Trophoblast cell (in vitro differentiated cells and primary cell): ENCODE data around the gene BRF1.
"Not testable (repeated sequence)": the region's sequence is repeated elsewhere in the genome, so short reads cannot be mapped to it uniquely, and the experiment has no call there.

Source experiments
- DNase-seq, 2 donors: peaks; one replicate each; pipeline ENCODE4 v3.0.0-alpha.2; 2016
- H2AFZ ChIP-seq: 2 replicates; pipeline ENCODE4 v1.6.1; 2013; ENCODE audit warnings: low read length, moderate library complexity, mild to moderate bottlenecking; ENCODE audit not compliant: insufficient read depth, poor library complexity
- H2AK5ac ChIP-seq: 2 replicates; pipeline ENCODE4 v1.6.1; 2013; ENCODE audit warnings: mild to moderate bottlenecking, low read length
- H2BK120ac ChIP-seq: 2 replicates; pipeline ENCODE4 v1.6.1; 2013; ENCODE audit warnings: low read length, mild to moderate bottlenecking, moderate library complexity; ENCODE audit not compliant: insufficient read depth, poor library complexity
- H2BK12ac ChIP-seq: 2 replicates; pipeline ENCODE4 v1.6.1; 2013; ENCODE audit warnings: mild to moderate bottlenecking, low read length, moderate library complexity
- H2BK5ac ChIP-seq: 2 replicates; pipeline ENCODE4 v1.6.1; 2013; ENCODE audit warnings: low read length, low read depth, moderate library complexity, mild to moderate bottlenecking; ENCODE audit not compliant: poor library complexity
- H3K14ac ChIP-seq: 2 replicates; pipeline ENCODE4 v1.6.1; 2013; ENCODE audit warnings: mild to moderate bottlenecking, low read length
- H3K18ac ChIP-seq: 2 replicates; pipeline ENCODE4 v1.6.1; 2013; ENCODE audit warnings: mild to moderate bottlenecking, low read length
- H3K23ac ChIP-seq: 2 replicates; pipeline ENCODE4 v1.6.1; 2013; ENCODE audit warnings: low read length
- H3K27ac ChIP-seq: 2 replicates; pipeline ENCODE4 v1.5.1; 2013; ENCODE audit warnings: low read depth, mild to moderate bottlenecking, inconsistent platforms, low read length, moderate library complexity
- H3K27me3 ChIP-seq: 2 replicates; pipeline ENCODE4 v1.6.1; 2013; ENCODE audit warnings: inconsistent platforms, mild to moderate bottlenecking, low read length, moderate library complexity; ENCODE audit not compliant: insufficient read depth
- H3K36me3 ChIP-seq, 2 experiments: 1 replicate in 1 of 2; 2 replicates in 1 of 2; pipeline ENCODE4 v1.6.1; 2013; ENCODE audit warnings: low read length in 2 of 2, mild to moderate bottlenecking in 2 of 2, moderate library complexity in 1 of 2; ENCODE audit not compliant: insufficient read depth in 2 of 2, control insufficient read depth in 1 of 2
- H3K4ac ChIP-seq: 2 replicates; pipeline ENCODE4 v1.6.1; 2013; ENCODE audit warnings: low read depth, mild to moderate bottlenecking, low read length, moderate library complexity
- H3K4me1 ChIP-seq, 2 experiments: 1 replicate in 1 of 2; 2 replicates in 1 of 2; pipeline ENCODE4 v1.6.1; 2013; ENCODE audit warnings: low read length in 2 of 2, mild to moderate bottlenecking in 2 of 2, moderate library complexity in 1 of 2; ENCODE audit not compliant: insufficient read depth in 2 of 2, control insufficient read depth in 1 of 2
- H3K4me2 ChIP-seq: 2 replicates; pipeline ENCODE4 v1.6.1; 2013; ENCODE audit warnings: inconsistent platforms, mild to moderate bottlenecking, low read length, moderate library complexity
- H3K4me3 ChIP-seq: 2 replicates; pipeline ENCODE4 v1.5.1; 2013; ENCODE audit warnings: mild to moderate bottlenecking, low read depth, low read length, inconsistent platforms
- H3K79me1 ChIP-seq: one replicate; pipeline ENCODE4 v1.6.1; 2013; ENCODE audit warnings: low read length
- H3K79me2 ChIP-seq: 2 replicates; pipeline ENCODE4 v1.6.1; 2013; ENCODE audit warnings: low read length, mild to moderate bottlenecking; ENCODE audit not compliant: control insufficient read depth, insufficient read depth, poor library complexity
- H3K9ac ChIP-seq: 2 replicates; pipeline ENCODE4 v1.6.1; 2013; ENCODE audit warnings: mild to moderate bottlenecking, low read length
- H3K9me3 ChIP-seq: 2 replicates; pipeline ENCODE4 v1.6.1; 2013; ENCODE audit warnings: low read depth, mild to moderate bottlenecking, control low read depth, inconsistent platforms, low read length; ENCODE audit not compliant: insufficient read depth
- H4K12ac ChIP-seq: 2 replicates; pipeline ENCODE4 v1.6.1; 2013; ENCODE audit warnings: low read depth, mild to moderate bottlenecking, low read length, moderate library complexity
- H4K8ac ChIP-seq: 2 replicates; pipeline ENCODE4 v1.6.1; 2013; ENCODE audit warnings: low read depth, mild to moderate bottlenecking, low read length, moderate library complexity
- H4K91ac ChIP-seq: one replicate; pipeline ENCODE4 v1.6.1; 2013; ENCODE audit warnings: low read depth, mild to moderate bottlenecking, low read length, moderate library complexity
- WGBS: extraction: QIAGEN DNeasy Blood & Tissue Kit; methylation state at CpG from one replicate; pipeline ENCODE4 v1.1.7; 2013; ENCODE audit warnings: missing lambda C conversion rate; ENCODE audit not compliant: insufficient read length, insufficient coverage; ENCODE audit errors: extremely low coverage; 5-methylcytosine and 5-hydroxymethylcytosine counted together

BRF1 gene

DNA sequence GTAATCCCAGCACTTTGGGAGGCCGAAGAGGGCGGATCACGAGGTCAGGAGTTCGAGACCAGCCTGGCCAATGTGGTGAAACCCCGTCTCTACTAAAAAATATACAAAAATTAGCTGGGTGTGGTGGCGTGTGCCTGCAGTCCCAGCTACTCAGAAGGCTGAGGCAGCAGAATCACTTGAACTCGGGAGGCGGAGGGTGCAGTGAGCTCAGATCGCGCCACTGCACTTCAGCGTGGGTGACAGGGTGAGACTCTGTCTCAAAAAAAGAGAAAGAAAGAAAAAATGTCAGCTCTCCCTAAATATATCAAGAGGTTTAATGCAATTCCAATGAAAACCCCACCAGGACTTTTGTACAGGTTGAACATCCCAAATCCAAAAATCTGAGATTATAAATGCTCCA lies 3.5 kb downstream of the BRF1 start:
- not testable (repeated sequence) for H4K91ac ChIP-seq
- WGBS, result no CpG with 5 or more reads among the region's 11 CpGs

GRCh38 chr14:105294142-105294597 lies 6.6 kb downstream of the BRF1 start:
- DNase-seq, result no peak
- H3K27ac ChIP-seq, result no peak overlapping the region
- H4K12ac ChIP-seq, result no peak overlapping the region
- WGBS, result no CpG with 5 or more reads among the region's 15 CpGs
- no peak overlapping the region for H3K4me3 ChIP-seq
- H3K79me2 ChIP-seq, result no peaks in the 10 kb centered on the region
- no peak overlapping the region for H3K23ac ChIP-seq
- no peak overlapping the region for H2AFZ ChIP-seq
- H3K4ac ChIP-seq, result peak overlapping the region; percentile 25
- no peak overlapping the region for H3K4me2 ChIP-seq
- no peaks in the 10 kb centered on the region for H3K36me3 ChIP-seq
- H3K9ac ChIP-seq, result peak overlapping the region; percentile 20
- H3K4me1 ChIP-seq, result no peaks in the 10 kb centered on the region
- H2AK5ac ChIP-seq, result no peak overlapping the region
- no peak overlapping the region for H3K18ac ChIP-seq
- no peak overlapping the region for H3K14ac ChIP-seq
- H2BK5ac ChIP-seq, result no peak overlapping the region
- no peak overlapping the region for H2BK120ac ChIP-seq
- no peaks in the 10 kb centered on the region for H3K9me3 ChIP-seq
- H3K79me1 ChIP-seq, result no peaks in the 10 kb centered on the region
- H4K91ac ChIP-seq, result no peak overlapping the region
- no peaks in the 10 kb centered on the region for H3K27me3 ChIP-seq
- no peak overlapping the region for H4K8ac ChIP-seq
- H2BK12ac ChIP-seq, result no peak overlapping the region

More for the DNA sequence above, 3.5 kb downstream of the BRF1 start:
- not testable (repeated sequence) for H3K9me3 ChIP-seq, H3K23ac ChIP-seq, H2AFZ ChIP-seq, H3K4me3 ChIP-seq, H3K79me2 ChIP-seq, H4K8ac ChIP-seq, H2BK12ac ChIP-seq, H2BK120ac ChIP-seq, H2AK5ac ChIP-seq, H3K27ac ChIP-seq, H3K14ac ChIP-seq, H3K18ac ChIP-seq, H3K4ac ChIP-seq, H3K27me3 ChIP-seq, H3K4me2 ChIP-seq, H4K12ac ChIP-seq, H3K36me3 ChIP-seq, H2BK5ac ChIP-seq, DNase-seq, H3K9ac ChIP-seq, H3K4me1 ChIP-seq
- peaks cover 10% of the 10 kb centered on the region for H3K79me1 ChIP-seq

DNA sequence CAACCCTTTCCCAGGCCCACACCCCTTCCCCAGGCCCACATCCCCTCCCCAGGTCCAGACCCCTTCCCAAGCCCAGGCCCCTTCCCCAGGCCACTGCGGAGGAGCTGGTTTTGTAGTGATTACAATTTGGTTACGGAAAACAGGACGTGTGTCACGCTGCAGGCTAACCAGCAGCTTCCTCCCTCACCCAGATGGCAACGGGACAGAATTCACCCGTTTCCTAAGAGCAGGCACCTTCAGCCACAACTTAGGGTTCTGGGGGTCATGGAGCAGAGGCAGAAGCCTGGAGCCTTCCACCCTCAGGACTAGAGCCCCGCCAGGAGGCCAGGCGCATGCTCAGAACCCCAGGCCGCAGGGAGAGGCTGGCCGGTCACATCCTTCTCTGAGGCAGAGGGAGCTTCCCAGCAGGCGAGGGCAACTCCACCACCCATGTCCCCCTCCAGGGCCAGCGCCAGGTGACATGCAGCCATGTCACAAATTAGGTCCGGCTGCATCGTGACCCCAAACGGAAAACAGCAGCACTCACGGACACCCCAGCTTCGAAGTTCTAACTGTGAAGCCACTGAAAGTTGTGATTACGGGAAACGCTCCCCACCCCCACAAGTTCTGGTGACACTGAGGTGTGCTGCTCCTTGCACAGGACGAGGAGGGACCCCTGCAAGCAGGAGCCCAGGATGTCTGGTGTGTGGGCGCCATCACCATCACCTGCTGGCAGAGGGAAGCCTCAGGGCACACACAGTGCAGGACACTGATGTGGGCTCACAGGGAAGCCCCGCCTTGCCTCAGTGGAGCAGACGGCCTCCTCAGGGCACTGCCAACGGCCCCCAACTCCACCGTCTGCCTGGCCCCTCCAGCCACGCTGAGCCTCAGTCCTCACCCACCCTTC lies 7.7 kb downstream of the BRF1 start:
- no peak overlapping the region for H4K12ac ChIP-seq
- H3K27me3 ChIP-seq, result no peaks in the 10 kb centered on the region
- H3K79me2 ChIP-seq, result no peaks in the 10 kb centered on the region
- H3K14ac ChIP-seq, result no peak overlapping the region
- no peaks in the 10 kb centered on the region for H3K36me3 ChIP-seq
- H2AFZ ChIP-seq, result no peak overlapping the region
- no peak overlapping the region for H4K8ac ChIP-seq
- H2BK12ac ChIP-seq, result no peak overlapping the region
- H3K4me3 ChIP-seq, result no peak overlapping the region
- no peak for DNase-seq
- no peak overlapping the region for H3K27ac ChIP-seq
- H2BK5ac ChIP-seq, result no peak overlapping the region
- H3K9me3 ChIP-seq, result no peaks in the 10 kb centered on the region
- H2AK5ac ChIP-seq, result no peak overlapping the region
- H4K91ac ChIP-seq, result no peak overlapping the region
- no peak overlapping the region for H2BK120ac ChIP-seq
- no peaks in the 10 kb centered on the region for H3K79me1 ChIP-seq
- WGBS, result no CpG with 5 or more reads among the region's 26 CpGs
- no peak overlapping the region for H3K9ac ChIP-seq
- no peaks in the 10 kb centered on the region for H3K4me1 ChIP-seq
- no peak overlapping the region for H3K4ac ChIP-seq
- H3K18ac ChIP-seq, result no peak overlapping the region
- no peak overlapping the region for H3K23ac ChIP-seq
- no peak overlapping the region for H3K4me2 ChIP-seq

- H2BK120ac ChIP-seq, result no peak overlapping the region
- no peaks in the 10 kb centered on the region for H3K79me2 ChIP-seq
- H2AK5ac ChIP-seq, result no peak overlapping the region
- H3K14ac ChIP-seq, result no peak overlapping the region
- no peak for DNase-seq
- H4K12ac ChIP-seq, result no peak overlapping the region
- H2BK12ac ChIP-seq, result no peak overlapping the region
- H3K4ac ChIP-seq, result no peak overlapping the region
- H3K4me3 ChIP-seq, result no peak overlapping the region
- no peaks in the 10 kb centered on the region for H3K9me3 ChIP-seq
- H4K91ac ChIP-seq, result no peak overlapping the region
- no peaks in the 10 kb centered on the region for H3K27me3 ChIP-seq
- WGBS, result no CpG with 5 or more reads among the region's 13 CpGs
- H4K8ac ChIP-seq, result no peak overlapping the region
- no peak overlapping the region for H3K9ac ChIP-seq
- no peak overlapping the region for H2AFZ ChIP-seq
- H3K18ac ChIP-seq, result no peak overlapping the region
- no peaks in the 10 kb centered on the region for H3K4me1 ChIP-seq
- H3K27ac ChIP-seq, result no peak overlapping the region
- H3K4me2 ChIP-seq, result no peak overlapping the region
- no peaks in the 10 kb centered on the region for H3K36me3 ChIP-seq
- H3K79me1 ChIP-seq, result no peaks in the 10 kb centered on the region
- no peak overlapping the region for H2BK5ac ChIP-seq
- H3K23ac ChIP-seq, result no peak overlapping the region
Observed at GRCh38 chr14:105290621-105291346, 10.0 kb downstream of the BRF1 start.
